Hematopoietic multipotent progenitor cell (in vitro differentiated cells): Measurements from ENCODE around the gene ELL3. TPM values are rescaled to one million over a fixed set of nuclear protein-coding genes. Genes with fewer than 3 reads are reported as not detected.
"Not testable (repeated sequence)": the region's sequence is repeated elsewhere in the genome, so short reads cannot be mapped to it uniquely, and the experiment has no call there.

Experiments used
- DNase-seq, 3 donors: peaks; one replicate each; pipeline ENCODE4 v3.0.0-alpha.2; 2011 to 2015; ENCODE audit warnings: low read depth in 2 of 3, low spot score in 2 of 3
- total RNA-seq: library from RNA; depleted of rRNA; stranded (reverse); fragments of >200 nt; gene quantifications from one replicate; pipeline ENCODE4 v1.2.3, GENCODE V29; 2012

ELL3 gene
- total RNA-seq, 1 donor: 7.0 TPM

DNA sequence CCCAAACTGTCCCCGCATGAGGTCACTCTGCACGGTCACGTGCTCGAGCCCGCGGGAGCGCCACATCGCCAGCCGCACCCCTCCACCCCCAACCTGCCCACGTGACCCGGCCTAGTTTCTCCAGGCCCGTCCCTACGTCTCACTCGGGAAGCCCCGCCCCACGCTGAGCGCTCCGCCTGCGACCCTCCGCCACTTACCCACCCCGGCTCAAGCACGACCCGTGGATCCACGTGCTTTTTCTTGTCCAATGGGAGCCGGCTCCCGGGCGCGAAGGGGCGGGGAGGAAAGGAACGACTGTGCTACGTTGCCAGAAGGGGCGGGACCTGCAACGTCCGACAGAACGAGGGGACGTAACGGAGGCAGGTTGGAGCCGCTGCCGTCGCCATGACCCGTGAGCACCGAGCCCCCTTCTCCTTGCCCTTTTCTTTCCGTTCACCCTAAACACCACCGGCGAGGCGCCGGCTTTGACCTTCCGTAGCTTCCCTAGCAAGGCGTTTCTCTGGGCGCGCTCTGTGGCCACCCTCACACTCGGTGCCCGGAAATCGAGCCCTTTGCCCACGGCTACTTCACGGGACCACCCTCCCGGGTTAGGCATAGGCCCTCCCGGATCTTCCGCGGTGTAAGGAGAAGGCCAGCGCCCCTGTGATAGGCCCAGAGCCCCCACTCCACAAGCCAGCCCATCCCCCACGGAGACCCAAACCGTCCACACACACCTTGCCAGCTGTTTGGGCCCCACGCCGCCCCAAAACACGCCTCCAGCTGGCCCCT, 15.4 kb upstream of the ELL3 start, which contains the start of gene SERF2:
Gene SERF2 (plus strand): TSS at position 328 of the 768 bp plus-strand sequence. CDS start 57 bp downstream, at position 385.
- peak; percentile 91 to 100 (median 100) for DNase-seq

DNA sequence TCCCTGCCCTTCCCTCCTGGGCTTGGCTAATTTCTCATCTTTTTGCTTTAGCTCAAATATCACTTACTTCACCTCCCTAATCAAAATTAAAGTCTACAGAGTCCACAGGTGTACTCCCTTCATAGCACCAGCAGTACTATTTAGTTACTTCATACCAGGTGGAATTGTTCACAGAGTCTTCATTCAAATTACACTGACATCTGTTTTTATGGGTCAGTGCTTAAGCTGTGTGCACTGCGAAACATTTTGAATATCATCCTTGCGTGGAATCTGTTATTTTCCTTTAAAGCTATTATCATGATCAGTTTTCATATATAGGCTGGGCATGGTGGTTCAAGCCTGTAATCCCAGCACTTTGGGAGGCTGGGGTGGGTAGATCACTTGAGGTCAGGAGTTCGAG, 12.6 kb upstream of the ELL3 start:
- DNase-seq: no peak

DNA sequence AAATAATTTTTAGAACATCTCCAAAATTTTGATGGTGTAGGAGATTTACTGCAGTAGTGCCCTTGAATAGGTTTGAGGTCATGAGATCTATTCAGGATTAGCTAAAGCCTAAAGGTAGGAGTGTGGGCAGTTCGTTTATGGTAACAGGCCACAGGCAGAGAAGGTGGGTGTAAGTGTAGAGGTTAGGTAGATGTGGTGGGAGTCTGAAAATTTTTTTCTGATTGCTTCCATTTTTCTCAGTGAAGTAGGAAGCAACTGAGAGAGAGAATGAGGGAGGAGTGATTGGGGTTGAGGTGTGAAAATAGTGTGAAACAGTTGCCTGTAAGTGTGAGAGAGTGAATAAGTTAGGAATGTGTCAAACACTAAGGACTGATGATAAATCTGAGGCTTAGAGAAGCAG, 2.2 kb upstream of the ELL3 start:
- DNase-seq: no peak

DNA sequence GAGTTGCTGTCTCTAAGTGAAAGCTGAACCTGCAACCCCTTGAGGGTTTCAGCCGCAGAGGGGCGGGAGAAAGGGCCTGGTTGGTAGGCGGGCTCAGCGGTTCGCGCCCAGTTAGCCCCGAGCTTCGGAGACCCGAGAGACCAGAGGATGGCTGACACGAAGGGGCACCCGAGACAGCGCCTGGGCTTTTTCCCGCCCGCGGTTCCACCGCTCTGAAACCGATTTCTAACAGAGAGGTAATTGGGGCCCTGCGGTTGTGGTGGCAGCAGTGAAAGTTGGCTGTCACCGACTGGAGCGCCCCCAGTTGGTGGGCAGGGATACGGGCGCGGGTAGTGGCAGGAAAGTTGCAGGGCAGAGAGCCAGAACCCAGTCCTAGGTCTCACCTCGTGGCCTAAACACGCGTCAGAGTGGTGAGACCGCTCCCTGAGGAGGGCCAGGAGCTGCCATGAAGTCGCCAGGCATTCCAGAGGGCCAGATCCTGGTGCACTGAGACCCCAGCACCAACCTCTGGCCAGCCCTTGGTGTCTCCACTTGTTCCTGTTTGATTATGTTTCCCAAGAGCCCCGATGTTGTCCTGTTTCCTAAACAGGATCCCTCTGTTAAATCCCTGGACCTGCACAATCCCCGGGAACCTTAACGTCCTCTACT, 625 bp upstream of the ELL3 start:
- DNase-seq: peak; percentile 64 to 88 (median 87)

DNA sequence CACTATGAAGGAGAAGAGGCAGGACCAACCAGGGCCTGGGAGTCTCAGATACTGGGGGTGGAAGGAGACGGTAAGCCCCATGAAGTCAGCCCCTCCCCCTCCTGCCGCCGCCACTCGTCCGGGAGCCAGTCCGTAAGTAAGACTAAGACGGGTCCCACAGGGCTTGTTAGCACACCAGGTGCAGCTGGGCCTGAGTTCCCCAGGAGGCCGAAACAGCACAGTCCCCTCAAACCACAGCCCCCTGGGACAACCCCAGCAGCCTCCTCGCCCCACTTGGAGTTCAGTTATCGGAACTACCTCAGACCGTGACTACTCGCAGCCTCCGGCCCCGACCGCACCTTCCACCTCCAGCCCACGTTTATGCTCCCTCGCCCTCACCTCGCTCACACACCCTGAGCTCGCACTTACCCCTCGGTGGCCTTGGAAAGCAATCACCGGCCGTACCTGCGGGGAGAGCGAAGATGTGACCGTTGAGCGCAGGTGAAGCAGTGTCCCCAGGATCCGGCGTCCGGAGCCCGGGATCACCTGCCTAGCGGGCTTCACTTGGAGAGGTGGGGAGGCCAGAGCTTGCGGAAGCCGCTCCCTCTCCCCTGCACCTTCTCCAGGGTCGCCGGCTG, 557 bp downstream of the ELL3 start:
- no peak for DNase-seq

DNA sequence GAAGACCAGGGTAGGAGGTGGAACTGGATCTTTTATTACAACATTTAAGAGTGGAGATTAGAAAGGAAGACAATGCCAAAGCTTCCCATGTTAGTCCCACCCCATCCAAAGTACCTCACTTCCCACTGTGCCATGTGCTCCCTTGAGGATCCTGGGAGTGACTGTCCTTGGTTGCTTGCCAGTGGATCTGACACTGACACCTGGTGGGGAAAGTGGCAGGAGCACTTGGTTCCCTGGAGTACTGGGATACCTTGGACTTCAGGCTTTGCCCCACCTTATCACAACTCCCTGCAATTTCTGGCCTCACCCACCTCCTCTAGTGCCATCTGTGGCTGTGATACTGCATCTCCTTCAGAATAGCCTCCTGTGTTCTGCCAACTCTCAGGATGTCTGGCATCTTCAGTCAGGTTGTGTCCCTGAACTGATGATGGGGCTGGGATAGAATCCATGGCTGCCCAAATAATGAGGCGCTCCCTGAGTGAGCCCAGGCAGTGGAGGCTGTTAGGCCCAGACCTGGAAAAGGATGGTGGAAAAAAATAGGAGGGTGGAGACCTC, 1.3 kb downstream of the ELL3 start:
- no peak for DNase-seq

DNA sequence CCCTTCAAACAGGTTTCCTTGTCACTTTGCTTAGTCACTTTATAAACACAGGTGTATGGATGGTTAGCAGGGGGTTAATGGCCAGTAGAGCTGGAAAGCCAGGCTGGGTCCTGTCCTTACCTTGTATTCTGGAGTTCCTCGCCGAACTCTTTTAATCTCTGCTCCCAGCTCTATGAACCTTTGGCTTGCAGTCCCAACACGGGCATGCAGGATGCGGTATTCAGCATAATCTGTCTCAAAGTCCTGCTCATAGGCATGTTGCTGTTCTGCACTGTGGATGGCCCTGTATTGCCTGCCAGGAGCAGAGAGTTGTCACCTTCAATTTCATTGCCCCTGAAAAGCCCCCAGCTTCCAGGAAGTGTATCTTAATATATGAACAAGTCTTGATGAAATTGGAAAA, 2.7 kb downstream of the ELL3 start:
- no peak for DNase-seq

DNA sequence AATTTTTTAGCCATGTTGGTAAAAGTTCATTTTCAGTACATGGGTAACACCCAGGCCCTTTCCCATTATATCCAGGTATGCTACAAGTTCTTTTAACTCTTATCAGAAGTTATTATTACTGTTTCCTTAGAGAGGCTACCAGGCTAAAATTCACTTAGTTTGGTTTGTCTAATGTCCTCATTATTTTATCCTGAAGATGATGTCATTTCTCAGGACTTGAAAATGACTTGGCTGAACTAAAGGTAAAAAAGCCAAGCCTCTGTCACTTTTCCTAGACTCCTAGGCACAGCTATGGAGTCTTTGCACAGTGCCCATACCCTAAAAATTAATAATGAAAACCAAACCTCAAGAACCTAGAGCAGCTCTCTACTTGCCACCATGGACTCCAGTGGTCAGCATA, 4.1 kb downstream of the ELL3 start:
- no peak for DNase-seq

DNA sequence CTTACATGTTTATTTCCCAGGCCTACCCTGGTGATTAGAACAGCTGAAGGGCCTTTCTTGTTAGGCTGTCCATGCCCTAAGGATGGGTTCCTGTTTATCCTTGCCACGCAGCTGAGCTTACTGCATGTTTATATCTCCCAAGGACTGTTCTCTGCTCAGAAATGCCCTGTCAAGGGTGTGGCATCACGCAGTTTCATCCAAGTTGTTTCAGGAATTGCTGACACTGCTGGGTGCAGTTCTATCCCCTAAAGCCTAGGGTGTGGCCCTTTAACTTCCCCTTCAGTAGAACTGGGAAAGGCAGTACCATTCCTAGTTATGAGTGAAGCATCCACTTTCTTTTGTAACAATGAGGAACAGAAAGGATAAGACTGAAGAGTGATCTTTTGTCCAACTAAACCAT, 5.0 kb downstream of the ELL3 start:
- no peak for DNase-seq

DNA sequence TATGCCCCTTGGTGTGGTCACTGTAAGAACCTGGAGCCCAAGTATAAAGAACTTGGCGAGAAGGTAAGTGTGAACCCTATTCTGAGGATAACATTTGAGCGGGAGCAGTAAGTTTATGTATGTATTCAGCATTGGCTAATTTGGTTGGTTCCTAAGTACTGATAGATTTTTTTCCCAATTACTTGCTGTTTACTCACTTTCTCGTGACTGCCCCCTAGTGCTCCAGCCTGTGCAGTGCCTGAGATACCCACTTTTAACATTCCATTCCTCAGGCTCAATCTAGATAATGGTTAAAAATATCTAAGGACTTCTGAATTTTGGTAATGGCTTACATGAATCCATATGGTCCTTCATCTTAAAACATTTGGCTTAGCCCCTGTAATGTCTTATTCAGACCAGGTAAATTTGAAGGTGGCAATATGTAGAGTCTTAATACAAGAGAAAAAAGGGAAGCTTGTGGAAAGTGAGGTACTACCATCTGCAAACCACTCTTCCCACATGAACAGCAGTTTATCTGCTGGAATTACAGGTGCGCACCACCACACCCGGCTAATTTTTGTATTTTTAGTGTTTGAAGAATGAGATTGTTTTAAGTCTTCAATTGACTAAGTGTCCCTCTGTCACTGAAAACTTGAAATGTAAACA, 7.1 kb downstream of the ELL3 start:
- DNase-seq: peak in 2 of 3 donors; percentile 51 to 70

DNA sequence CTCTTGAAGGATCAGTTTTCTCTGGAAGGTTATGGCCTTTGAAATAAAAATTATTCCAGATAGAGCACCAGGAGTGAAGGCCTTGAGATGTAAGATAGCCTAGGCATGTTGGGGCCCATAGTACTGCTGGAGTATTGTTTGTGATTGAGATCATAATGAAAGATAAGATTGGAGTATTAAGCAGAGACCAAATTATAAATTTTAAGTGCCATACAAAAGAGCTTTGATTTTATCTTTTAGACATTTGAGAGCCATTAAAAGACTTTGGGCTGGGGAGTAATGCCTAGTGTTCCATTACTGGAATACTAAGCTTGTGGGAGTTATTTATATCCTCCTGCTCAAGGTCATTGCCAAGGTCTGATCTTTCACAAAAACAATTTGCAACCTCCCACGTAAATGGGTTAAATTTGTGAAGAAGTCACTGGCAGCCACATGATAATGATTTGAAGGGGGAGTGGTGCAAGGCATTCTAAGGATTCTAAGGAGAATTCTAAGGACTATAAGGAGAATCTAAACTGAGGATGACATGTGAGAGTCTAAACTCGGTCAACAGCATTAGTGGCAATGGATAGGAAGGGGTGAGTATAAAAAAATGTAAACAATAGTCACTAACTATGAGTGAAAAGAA, 12.8 kb downstream of the ELL3 start:
- DNase-seq: no peak

DNA sequence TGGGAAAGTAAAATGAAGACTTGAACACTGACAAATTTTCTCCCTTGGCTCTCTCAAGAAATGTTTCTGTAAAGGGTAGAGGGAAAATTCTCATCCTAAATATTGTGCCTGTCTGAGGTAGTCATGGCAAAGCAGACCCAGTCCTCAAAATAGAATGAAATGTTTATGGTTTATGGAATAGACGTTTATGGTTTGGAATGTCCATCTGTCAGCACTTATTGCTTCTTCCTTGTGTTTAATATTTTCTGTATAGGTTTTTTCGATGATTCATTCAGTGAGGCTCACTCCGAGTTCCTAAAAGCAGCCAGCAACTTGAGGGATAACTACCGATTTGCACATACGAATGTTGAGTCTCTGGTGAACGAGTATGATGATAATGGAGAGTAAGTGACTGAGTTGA, 13.9 kb downstream of the ELL3 start:
- DNase-seq: no peak

DNA sequence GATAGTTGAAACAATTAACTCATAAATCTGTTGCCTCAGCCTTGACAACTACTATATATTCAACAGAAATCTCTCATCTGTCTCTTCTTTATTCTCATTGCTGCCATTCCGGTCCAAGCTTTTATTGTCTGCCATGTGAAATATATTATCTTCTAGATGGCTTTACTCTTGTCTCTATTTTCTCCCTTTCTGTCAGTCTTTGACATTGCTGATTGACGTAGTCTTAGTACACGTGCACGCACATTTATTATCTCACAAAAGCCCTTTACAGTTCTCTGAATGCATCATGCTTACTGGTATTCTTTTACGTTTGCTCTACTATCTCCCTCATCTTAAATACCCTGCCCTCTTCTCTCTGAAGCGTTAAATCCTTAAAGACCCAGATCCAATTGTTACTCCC, 24.9 kb downstream of the ELL3 start:
- DNase-seq: no peak

DNA sequence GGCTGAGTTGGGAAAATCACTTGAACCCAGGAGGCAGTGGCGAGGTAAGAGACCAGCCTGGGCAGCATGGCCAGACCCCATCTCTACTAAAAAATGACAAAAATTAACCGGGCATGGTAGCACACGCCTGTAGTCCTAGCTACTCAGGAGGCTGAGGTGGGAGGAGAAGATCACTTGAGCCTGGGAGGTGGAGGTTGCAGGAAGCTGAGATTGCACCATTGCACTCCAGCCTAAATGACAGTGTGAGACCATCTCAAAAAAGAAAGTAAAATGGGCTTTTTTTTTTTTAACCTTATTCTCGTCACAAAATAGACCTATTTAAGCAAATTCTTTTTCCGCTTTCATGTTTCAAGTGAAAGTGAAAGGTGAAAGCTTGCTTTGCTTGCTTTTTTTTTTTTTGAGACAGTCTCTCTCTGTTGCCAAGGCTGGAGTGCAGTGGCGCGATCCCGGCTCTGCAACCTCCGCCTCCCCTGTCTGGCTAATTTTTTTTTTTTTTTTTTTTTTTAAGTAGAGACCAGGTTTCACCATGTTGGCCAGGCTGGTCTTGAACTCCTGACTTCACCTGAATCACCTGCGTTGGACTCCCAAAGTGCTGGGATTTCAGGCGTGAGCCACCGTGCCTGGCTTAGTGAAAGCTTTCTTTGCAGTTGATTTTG, 26.9 kb downstream of the ELL3 start:
- DNase-seq: peak; percentile 16 to 72 (median 26)

DNA sequence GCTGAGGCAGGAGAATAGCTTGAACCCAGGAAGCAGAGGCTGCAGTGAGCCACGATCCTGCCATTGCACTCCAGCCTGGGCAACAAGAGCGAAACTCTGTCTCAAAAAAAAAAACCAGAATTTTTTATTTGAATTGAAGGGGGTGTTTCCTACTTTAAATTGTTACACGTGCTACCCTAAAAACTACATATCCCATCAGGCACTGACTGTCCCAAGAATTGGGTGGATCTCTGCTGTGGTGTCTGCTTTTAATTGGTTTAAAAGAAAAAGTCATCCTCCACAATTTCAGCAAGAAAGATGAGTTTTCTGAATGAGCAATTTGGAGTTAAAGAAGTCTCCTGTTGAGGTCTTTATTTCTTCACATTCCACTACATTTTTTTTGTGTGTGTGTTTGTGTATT, 28.4 kb downstream of the ELL3 start:
- peak in 1 of 3 donors; percentile 42 for DNase-seq

DNA sequence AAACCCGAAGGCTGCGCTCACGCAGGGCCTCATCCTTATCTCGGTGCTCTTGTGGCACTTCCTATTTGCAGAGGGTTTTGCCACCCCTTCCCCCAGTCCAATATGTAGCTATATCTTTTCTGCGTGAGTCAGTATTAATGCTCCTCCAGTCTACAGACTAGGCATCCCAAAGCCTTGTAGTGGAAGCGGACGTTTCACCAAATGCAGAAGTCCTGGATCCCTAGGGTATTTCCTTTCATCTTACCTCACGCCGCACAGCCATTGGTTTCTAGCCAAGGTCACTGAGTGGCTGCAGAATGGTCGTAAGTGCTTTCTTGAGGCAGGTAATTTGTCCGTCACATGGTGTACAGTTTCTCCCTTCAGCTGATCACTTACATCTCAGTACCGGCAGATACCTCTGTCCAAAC, 29.9 kb downstream of the ELL3 start:
- DNase-seq: peak in 2 of 3 donors; percentile 53 to 58

DNA sequence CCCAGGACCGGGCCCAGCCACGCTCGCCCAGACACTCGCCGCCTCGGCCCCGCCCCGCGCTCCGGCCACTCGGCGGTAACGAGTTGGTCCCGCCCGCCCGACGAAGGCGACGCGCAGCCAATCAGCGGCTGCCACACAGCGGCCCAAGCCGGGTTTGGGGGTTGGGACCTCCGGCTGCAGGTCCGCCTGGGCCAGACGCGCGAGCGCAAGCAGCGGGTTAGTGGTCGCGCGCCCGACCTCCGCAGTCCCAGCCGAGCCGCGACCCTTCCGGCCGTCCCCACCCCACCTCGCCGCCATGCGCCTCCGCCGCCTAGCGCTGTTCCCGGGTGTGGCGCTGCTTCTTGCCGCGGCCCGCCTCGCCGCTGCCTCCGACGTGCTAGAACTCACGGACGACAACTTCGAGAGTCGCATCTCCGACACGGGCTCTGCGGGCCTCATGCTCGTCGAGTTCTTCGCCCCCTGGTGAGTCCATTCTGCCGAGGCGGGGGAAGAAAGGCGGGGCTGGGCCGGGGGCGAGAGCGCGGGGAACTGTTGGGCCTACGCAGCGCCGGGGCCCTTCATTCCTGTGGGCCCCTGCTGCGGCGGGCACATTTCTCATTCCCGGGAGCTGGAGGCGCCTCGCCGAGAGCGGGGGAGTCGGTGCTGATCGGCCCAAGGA, 30.4 kb downstream of the ELL3 start, which contains the start of gene PDIA3:
Gene PDIA3 (plus strand): TSS at position 194 of the 658 bp plus-strand sequence. CDS start 102 bp downstream, at position 296.
- DNase-seq: peak; percentile 68 to 90 (median 89)

DNA sequence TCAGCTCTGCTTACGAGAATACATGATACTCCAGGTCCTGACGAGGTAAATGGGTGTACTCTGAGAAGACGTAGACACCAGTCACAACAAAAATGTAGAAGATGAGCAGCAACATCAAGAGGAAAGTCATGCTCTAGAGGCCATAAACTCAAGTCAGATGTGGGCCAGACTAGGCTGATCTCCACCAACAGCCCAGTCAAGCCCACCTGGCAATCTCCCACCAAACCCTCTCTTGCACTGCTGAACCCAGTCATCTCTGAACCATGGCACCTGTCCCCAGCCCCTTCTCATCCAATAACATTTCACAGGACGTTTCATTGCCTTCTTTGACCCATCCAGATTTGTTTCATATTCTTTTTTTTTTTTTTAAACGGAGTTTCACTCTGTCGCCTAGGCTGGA, 41.4 kb downstream of the ELL3 start:
- no peak for DNase-seq

DNA sequence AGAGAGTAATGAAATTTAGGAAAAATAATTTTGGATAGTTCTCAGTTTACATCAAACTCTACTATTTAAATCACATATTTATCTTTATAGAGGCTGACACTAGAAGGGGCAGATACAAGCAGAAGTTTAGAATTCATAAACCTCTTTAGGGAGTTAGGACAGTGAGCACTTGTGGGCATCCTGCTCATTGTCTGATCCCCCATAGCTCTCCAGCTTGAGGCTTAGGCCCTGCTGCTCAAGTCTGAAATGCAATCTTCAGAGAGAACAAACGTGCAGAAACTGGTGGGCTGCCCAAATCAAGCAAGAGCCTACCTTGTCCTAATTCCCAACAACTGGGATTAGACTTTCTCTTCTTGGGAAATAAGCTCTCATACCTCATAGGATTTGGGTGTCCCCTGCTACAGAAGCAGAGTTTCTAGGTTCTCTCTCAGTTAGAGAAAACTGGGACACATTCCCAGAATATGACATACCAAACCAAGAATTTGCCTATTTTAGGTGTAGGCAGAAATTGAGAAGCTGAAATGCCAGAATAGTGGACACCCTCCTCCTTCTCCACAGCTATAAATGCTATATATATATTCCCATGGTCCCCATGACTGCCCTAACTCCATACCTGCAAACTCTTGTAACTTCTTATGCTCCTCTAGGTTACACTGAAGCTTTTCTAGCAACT, 48.6 kb downstream of the ELL3 start:
- not testable (repeated sequence) for DNase-seq
